ENCODE measurements around the gene RRBP1. TPM values are rescaled to one million over a fixed set of nuclear protein-coding genes. Genes with fewer than 3 reads are reported as not detected.

The RRBP1 gene
- total and polyA plus RNA-seq, 2 donors (not counting 3 experiments of a cell fraction or from before 2014, with no cell fraction given): 50.3 to 236 TPM

GRCh38 chr20:17640875-17641378 is 41.1 kb downstream of the RRBP1 start:
- Histone ChIP-seq H3K36me3 (ENCODE audit: control insufficient read depth in 2 of 2, extremely low read depth in 1 of 2, insufficient read depth in 2 of 2, low read length in 2 of 2) (peaks cover 11 to 66% of the 10 kb centered on the region in 2 experiments), H3K27ac (ENCODE audit: insufficient read depth, low read depth, low read length) (no peak overlapping the region), H3K9me1 (replicated peaks; ENCODE audit: control insufficient read depth, extremely low read depth, insufficient read depth, low read length) (no peaks in the 10 kb centered on the region), H3K79me2 (ENCODE audit: control insufficient read depth, insufficient read depth, low read length) (peaks cover 25% of the 10 kb centered on the region), H4K20me1 (replicated peaks; ENCODE audit: control insufficient read depth, extremely low read depth, insufficient read depth, low read length) (no peaks in the 10 kb centered on the region), H3K4me1 (ENCODE audit: control insufficient read depth, extremely low read depth, insufficient read depth, low read length) (peaks cover 3% of the 10 kb centered on the region), H3K9me3 (replicated peaks; ENCODE audit: control insufficient read depth, insufficient read depth, low read length) (no peaks in the 10 kb centered on the region), H3K4me3 (replicated peaks in 1 of 3; ENCODE audit: insufficient read depth in 1 of 3, low read depth in 1 of 3, low read length in 3 of 3) (no peak overlapping the region), H2AFZ (ENCODE audit: low read depth, low read length) (no peak overlapping the region), H3K27me3 (ENCODE audit: control insufficient read depth in 2 of 2, insufficient read depth in 2 of 2, low read length in 2 of 2) (no peaks in the 10 kb centered on the region), H3K4me2 (ENCODE audit: insufficient read depth, low read length) (no peak overlapping the region), H3K9ac (replicated peaks; ENCODE audit: extremely low read depth, insufficient read depth, low read length) (no peak overlapping the region)
- POLR2A ChIA-PET: no interaction called here
- no peak for DNase-seq (ENCODE audit: low read depth, low spot score)
- dilution Hi-C loops (cut with MboI; ENCODE audit: extremely low pct_ligation_motif_present, low sequenced_read_pairs): no loop called here
- CTCF ChIA-PET: interaction anchor here (1.0 kb wide), 1 partner anchor 8 kb away, joined by 3 read pairs; no protein-coding TSS in a partner anchor
- no peak for FAIRE-seq
- BruUV-seq (replicated peaks): no TSS peak
- no peak for TF ChIP-seq FOS (IDR thresholded peaks at IDR 0.05; ENCODE audit: borderline replicate concordance, insufficient read depth, low read length)
- intact Hi-C loops (cut with micrococcal nuclease): no loop called here

- no peak overlapping the region for H3K4me3 ChIP-seq (replicated peaks in 1 of 3; ENCODE audit: insufficient read depth in 1 of 3, low read depth in 1 of 3, low read length in 3 of 3)
- no peak overlapping the region for H3K9ac ChIP-seq (replicated peaks; ENCODE audit: extremely low read depth, insufficient read depth, low read length)
- no peak overlapping the region for H2AFZ ChIP-seq (ENCODE audit: low read depth, low read length)
- no peaks in the 10 kb centered on the region for H3K9me3 ChIP-seq (replicated peaks; ENCODE audit: control insufficient read depth, insufficient read depth, low read length)
- intact Hi-C loops (cut with micrococcal nuclease): no loop called here
- ChIA-PET CTCF (no interaction called here), POLR2A (no interaction called here)
- no peaks in the 10 kb centered on the region for H4K20me1 ChIP-seq (replicated peaks; ENCODE audit: control insufficient read depth, extremely low read depth, insufficient read depth, low read length)
- peaks cover 14 to 72% of the 10 kb centered on the region in 2 experiments for H3K36me3 ChIP-seq (ENCODE audit: control insufficient read depth in 2 of 2, extremely low read depth in 1 of 2, insufficient read depth in 2 of 2, low read length in 2 of 2)
- TF ChIP-seq JUN (IDR thresholded peaks at IDR 0.05; ENCODE audit: borderline replicate concordance, insufficient read depth, insufficient read length, low read depth): no peak
- BruUV-seq (replicated peaks): no TSS peak
- H3K79me2 ChIP-seq (ENCODE audit: control insufficient read depth, insufficient read depth, low read length): peaks cover 19% of the 10 kb centered on the region
- dilution Hi-C loops (cut with MboI; ENCODE audit: extremely low pct_ligation_motif_present, low sequenced_read_pairs): no loop called here
- H3K27me3 ChIP-seq (ENCODE audit: control insufficient read depth in 2 of 2, insufficient read depth in 2 of 2, low read length in 2 of 2): no peaks in the 10 kb centered on the region
- no peak for FAIRE-seq
- no peak overlapping the region for H3K4me2 ChIP-seq (ENCODE audit: insufficient read depth, low read length)
- no peak overlapping the region for H3K27ac ChIP-seq (ENCODE audit: insufficient read depth, low read depth, low read length)
- no peaks in the 10 kb centered on the region for H3K9me1 ChIP-seq (replicated peaks; ENCODE audit: control insufficient read depth, extremely low read depth, insufficient read depth, low read length)
- peaks cover 3% of the 10 kb centered on the region for H3K4me1 ChIP-seq (ENCODE audit: control insufficient read depth, extremely low read depth, insufficient read depth, low read length)
- DNase-seq (ENCODE audit: low read depth, low spot score): no peak
Measured at GRCh38 chr20:17640146-17640874, 41.7 kb downstream of the RRBP1 start.
